HS-27A (cell line): ENCODE results near the gene FLNA.
"Not testable (repeated sequence)": the region's sequence is repeated elsewhere in the genome, so short reads cannot be mapped to it uniquely, and the experiment has no call there.

Experiments used
- DNase-seq: peaks from one replicate; pipeline ENCODE4 v3.0.0-alpha.2; 2012; ENCODE audit warnings: low read depth, missing footprints

FLNA gene

GRCh38 chrX:154374313-154375155 is at the start of gene FLNA:
Gene FLNA (minus strand): TSS chrX:154374634. CDS start chrX:154371245, 3,389 bp downstream.
- no peak for DNase-seq

- no peak for DNase-seq
These were observed 45.9 kb upstream of the FLNA start for GRCh38 chrX:154420402-154420756.

DNA sequence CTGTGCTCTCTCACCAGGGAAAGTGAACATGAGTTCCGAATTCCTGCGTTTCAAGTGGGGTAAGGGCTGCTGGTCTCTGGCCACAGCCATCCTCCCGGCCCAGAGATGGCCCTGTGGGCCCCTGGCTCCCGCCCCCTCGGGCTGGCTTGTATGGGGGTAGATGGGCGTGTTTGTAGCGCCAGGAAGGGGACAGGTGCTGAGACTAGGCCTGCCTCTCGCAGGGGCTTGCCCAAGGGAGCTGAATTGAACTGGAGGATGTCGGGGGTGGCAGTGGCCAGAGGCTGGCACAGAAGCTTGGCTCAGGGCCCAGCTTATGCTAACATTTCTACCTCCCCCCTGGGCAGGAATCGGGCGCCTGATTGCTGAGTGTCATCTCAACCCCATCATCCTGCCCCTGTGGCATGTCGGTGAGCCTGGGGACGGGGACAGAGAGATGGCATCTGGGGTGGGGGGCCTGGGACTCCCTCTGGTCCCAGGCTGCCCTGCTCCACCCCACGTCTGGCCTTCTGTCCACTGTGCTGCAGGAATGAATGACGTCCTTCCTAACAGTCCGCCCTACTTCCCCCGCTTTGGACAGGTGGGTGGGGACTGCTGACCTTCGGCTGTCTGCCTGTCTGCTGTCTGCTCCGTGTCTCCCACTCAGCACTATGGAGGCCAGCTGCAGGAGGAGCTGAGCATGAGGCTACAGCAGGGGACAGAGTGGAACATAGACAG is 45.4 kb upstream of the FLNA start:
- DNase-seq: no peak

- no peak for DNase-seq
These were observed 44.8 kb upstream of the FLNA start for GRCh38 chrX:154419189-154419588.

GRCh38 chrX:154417157-154417556 is 42.7 kb upstream of the FLNA start:
- DNase-seq: no peak

GRCh38 chrX:154413142-154413541 is 38.7 kb upstream of the FLNA start:
- no peak for DNase-seq

DNA sequence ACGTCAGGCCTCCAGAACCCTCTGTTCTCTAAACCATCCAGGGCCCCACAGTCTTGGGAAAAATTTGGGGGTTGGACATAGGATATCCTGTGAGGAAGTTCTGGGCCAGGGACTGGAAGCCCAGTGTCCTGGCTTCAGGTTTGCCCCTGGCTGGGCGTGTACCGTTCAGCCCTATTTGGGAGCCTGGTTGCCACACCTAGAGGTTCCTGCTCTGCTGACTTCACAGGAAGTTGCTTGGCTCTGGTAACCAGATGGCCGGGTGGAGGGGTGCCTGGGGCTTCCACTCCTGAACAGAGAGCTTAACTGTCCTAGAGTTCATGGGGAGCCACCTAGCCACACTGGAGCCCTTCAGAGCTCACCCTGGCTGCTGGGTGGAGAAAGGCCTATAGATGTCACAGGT is 38.0 kb upstream of the FLNA start:
- no peak for DNase-seq

DNA sequence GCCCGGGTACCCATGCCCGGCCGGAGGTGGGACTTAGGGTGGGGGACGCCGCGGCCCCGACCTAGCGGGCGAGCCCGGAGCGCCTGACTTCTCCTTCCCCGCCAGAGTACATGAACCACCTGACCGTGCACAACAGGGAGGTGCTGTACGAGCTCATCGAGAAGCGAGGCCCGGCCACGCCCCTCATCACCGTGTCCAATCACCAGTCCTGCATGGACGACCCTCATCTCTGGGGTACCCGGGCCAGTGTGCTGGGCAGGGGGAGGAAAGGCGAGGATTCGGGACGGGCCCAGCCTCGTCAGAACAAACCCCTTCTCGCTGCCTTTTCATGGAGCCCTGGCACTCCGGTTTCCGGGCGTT is 37.5 kb upstream of the FLNA start:
- DNase-seq: no peak

GRCh38 chrX:154409222-154409871 is 34.9 kb upstream of the FLNA start, which contains the start of gene DNASE1L1:
Gene DNASE1L1 (minus strand): TSS chrX:154409254. CDS start chrX:154405568, 3,686 bp downstream.
- DNase-seq: no peak

- DNase-seq: no peak
These were observed 34.3 kb upstream of the FLNA start for GRCh38 chrX:154408659-154409221.

GRCh38 chrX:154404625-154405192 is 30.3 kb upstream of the FLNA start:
- DNase-seq: no peak

GRCh38 chrX:154403858-154404257 is 29.4 kb upstream of the FLNA start:
- DNase-seq: no peak

DNA sequence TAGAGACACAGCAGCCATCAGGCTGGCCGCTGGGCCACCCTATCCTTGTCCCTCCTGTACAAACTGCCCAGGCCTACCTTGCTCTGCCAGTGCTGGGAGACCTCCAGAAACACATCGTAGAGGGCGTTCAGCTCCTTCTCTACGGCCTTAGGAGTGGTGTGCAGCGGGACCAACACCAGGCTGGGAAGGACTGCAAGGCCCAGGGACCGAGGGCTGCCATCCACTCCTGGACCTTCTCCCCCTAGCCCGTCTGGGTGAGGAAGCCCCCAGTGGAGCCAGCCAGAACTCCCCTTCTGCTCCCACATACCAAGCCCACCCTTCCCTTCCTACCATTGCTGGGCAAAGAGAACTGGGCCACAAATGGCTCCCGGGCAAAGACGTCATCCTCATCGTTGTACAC is 28.8 kb upstream of the FLNA start:
- DNase-seq: no peak

GRCh38 chrX:154402622-154403127 is 28.2 kb upstream of the FLNA start:
- DNase-seq: no peak

GRCh38 chrX:154401918-154402621 is 27.6 kb upstream of the FLNA start:
- no peak for DNase-seq

- DNase-seq: no peak
These were observed 26.8 kb upstream of the FLNA start for GRCh38 chrX:154401045-154401799.

- not testable (repeated sequence) for DNase-seq
These were observed 26.0 kb upstream of the FLNA start for GRCh38 chrX:154400369-154400817.

- DNase-seq: no peak
These were observed 25.3 kb upstream of the FLNA start for GRCh38 chrX:154399527-154400368.

- DNase-seq: peak; percentile 56
These were observed 24.5 kb upstream of the FLNA start for GRCh38 chrX:154398668-154399526.
